Right lobe of liver (tissue), 4 donors: ENCODE data around the gene NAA50.

Source experiments
- POLR2A ChIP-seq: fragments of 450-650 bp; IDR thresholded peaks from one replicate; pipeline ENCODE4 v1.6.1; 2017; ENCODE audit warnings: antibody characterized with exemption, mild to moderate bottlenecking
- TF ChIP-seq, protein P1 (sequence below), 4 donors: fragments of 200-600 bp in 3 of 4; fragments of 450-650 bp in 1 of 4; IDR thresholded peaks; one replicate each; pipeline versions ENCODE4 v1.5.1 to v1.8.0; 2016 to 2022; ENCODE audit warnings: antibody characterized with exemption in 4 of 4, mild to moderate bottlenecking in 2 of 4
- donor health status: DM: no; HTN: no; CAD: no.
- donor health status: DM: no; HTN: no; CAD: no.
- donor health status: DM: no; HTN: yes; CAD: no.

DNA sequence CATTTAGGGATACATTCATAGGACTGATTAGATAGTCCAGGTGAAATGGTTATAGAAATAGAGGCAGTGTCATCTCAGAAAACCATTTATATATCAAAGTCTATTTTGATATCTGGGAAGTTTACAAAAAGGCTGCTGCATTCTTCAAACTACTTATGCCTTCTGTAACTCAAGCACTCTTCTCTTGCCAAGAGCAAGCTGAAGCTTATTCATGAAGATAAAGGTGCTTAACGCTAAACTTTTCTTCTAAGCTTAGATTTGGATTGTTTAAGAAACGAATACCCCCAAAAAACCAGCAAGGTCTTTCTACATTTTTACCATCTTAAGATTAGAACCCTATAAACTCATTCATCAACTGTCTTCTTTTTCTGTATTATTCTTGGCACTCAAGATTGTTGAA, 26.3 kb downstream of the NAA50 start:
- TF ChIP-seq POLR2A, result no peak
- TF ChIP-seq, protein P1, sequence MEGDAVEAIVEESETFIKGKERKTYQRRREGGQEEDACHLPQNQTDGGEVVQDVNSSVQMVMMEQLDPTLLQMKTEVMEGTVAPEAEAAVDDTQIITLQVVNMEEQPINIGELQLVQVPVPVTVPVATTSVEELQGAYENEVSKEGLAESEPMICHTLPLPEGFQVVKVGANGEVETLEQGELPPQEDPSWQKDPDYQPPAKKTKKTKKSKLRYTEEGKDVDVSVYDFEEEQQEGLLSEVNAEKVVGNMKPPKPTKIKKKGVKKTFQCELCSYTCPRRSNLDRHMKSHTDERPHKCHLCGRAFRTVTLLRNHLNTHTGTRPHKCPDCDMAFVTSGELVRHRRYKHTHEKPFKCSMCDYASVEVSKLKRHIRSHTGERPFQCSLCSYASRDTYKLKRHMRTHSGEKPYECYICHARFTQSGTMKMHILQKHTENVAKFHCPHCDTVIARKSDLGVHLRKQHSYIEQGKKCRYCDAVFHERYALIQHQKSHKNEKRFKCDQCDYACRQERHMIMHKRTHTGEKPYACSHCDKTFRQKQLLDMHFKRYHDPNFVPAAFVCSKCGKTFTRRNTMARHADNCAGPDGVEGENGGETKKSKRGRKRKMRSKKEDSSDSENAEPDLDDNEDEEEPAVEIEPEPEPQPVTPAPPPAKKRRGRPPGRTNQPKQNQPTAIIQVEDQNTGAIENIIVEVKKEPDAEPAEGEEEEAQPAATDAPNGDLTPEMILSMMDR (IDR thresholded peaks at IDR 0.05), result no peak
